Caki2 (cell line): ENCODE data around the gene NEMP2. TPM values are rescaled to one million over a fixed set of nuclear protein-coding genes. Genes with fewer than 3 reads are reported as not detected.
A peak's percentile ranks its signal among the peaks of the same experiment; 100 is the strongest.
"Not testable (repeated sequence)": the region's sequence is repeated elsewhere in the genome, so short reads cannot be mapped to it uniquely, and the experiment has no call there.

Experiments used
- DNase-seq: peaks from one replicate; pipeline ENCODE4 v3.0.0-alpha.2; 2015; ENCODE audit warnings: low read depth
- in situ Hi-C: cut with HindIII; loops from 2 replicates; pipeline ENCODE4 v1.10.0; 2016; ENCODE audit warnings: low sequenced_read_pairs, low pct_unique_long_range_greater_than_20kb, mixed read lengths
- total RNA-seq: library from RNA; depleted of rRNA; stranded (reverse); fragments of >200 nt; shearing (Covaris generic); gene quantifications from 2 replicates; pipeline ENCODE4 v1.2.3, GENCODE V29; 2014; ENCODE audit warnings: low replicate concordance

The NEMP2 gene
- total RNA-seq, 1 experiment from 2014 or later: 10.5 TPM

- in situ Hi-C loops: no loop called here
- no peak for DNase-seq
Measured at GRCh38 chr2:190504912-190505311, 29.6 kb downstream of the NEMP2 start.

DNA sequence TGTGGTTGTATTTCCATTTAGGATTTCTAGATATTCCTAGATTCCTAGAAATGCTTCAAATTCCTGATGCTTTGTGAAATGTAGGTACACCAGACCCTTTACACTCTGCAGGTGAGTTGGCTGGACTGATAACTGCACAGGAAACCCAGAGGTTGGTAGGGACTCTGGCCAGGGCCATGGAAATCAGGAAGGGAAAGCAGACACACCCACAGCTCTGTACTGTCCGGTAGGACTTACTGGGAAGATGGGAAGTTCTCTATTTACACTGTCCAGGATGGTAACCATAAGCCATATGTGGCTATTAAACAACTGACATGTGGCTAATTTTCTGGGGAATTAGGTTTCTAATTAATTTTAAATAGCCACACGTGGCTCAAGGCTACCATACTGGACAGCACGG lies 31.4 kb downstream of the NEMP2 start:
- in situ Hi-C loops: no loop called here
- DNase-seq: no peak

DNA sequence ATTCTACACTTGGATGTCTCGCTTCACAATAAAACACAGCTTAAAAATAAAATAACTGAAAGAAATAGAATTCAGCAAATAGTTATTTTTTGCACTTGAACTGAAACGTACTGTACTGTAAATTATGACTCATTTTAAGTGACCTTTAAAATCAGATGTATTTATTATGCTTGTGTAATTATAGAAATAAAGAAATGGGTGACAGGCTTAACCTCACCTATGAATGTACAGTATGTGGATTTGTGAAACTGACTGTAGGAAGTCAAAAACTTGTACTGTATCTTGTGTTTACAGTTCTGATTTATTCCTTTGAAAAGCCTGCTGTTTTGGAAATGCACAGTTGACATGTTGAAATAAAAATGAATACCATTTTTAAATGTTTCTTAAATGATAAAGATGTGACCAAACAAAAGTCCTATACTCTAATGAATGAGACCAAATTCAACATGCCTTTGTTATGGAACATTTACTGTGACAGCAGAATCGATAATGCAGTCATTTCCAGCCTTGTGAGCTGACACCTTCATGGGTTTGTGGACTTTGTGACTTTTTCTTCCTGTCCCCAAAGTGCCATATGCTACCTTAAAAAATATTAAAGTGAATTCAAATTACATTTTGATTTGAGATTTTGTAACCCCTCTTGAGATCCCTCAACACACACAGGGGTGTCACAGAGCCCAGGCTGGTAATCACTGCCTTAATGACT lies 32.7 kb downstream of the NEMP2 start:
- in situ Hi-C loops: no loop called here
- DNase-seq: no peak

- DNase-seq: no peak
- in situ Hi-C loops: no loop called here
Measured at GRCh38 chr2:190501231-190501630, 33.3 kb downstream of the NEMP2 start.

- DNase-seq: no peak
- in situ Hi-C loops: no loop called here
Measured at GRCh38 chr2:190500054-190500502, 34.4 kb downstream of the NEMP2 start.

DNA sequence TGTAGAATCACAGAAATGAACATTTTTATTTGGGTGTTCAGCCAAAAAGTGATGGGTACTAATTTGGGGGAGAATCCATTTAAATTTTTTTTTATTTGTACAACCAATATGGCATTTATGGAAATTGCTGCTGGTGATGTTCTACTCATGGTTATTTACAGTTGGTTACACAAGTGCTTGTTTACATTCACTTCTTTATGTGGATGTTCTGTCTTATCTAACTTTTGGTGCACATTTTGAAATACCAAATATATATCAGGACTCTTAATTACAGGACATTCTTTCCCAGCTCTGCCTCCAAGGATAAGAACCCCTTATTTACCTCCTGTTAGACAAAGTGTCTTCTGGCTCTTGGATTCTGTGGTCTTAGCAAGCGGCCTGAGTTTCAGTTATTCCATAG lies 35.2 kb downstream of the NEMP2 start:
- DNase-seq: no peak
- in situ Hi-C loops: no loop called here

DNA sequence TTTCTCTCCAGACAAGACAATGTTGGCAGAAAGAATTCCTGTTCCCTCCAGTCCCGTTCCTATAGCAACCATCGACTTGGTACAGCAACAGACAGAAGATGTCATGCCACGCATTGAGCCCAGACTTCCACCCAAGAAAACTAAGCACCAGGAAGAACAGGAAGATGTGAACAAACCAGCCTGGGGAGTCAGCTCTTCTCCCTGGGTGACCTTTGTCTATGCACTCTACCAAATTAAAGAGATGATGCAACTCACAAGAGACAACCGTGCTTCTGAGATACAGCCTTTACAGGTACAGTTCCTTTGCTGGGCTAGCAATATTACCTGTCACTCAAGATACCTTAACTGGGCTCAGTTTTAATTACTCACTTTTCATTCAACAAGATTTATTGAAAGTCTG lies 37.1 kb downstream of the NEMP2 start:
- in situ Hi-C loops: no loop called here
- DNase-seq: peak; percentile 18

DNA sequence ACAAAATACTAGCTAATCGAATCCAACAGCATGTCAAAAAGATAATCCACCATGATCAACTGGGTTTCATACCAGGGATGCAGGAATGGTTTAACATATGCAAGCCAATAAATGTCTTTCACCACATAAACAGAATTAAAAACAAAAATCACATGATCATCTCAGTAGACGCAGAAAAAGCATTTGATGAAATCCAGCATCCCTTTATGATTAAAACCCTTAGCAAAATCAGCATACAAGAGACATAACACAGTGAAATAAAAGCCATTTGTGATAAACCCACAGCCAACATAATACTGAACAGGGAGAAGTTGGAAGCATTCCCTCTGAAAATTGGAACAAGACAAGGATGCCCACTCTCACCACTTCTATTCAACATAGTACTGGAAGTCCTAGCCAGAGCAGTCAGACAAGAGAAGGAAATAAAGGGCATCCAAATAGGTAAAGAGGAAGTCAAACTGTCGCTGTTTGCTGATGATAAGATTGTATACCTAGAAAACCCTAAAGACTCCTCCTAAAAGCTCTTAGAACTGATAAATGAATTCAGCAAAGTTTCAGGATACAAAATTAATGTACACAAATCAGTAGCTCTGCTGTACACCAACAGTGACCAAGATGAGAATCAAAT lies 39.8 kb downstream of the NEMP2 start:
- in situ Hi-C loops, DNase-seq: not testable (repeated sequence)

- DNase-seq: no peak
- in situ Hi-C loops: no loop called here
Measured at GRCh38 chr2:190493095-190493494, 41.4 kb downstream of the NEMP2 start.

DNA sequence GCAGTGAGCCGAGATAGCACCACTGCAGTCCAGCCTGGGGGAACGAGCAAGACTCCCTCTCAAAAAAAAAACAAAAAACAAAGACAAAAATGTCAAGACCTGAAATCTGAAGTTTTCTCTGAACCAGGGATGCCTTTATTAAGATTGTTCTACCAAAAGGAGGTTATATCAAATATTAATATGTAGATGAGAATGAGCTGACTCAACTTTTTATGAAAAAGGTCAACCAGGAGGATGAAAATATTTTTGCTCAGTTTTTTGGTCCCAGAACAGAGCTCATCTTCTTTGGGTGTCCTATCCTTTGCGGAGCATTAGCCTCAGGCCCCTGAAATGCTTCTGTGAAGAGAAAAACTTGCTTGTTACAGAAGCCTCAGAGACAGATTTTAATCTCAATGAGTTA lies 44.0 kb downstream of the NEMP2 start:
- in situ Hi-C loops: no loop called here
- DNase-seq: no peak

DNA sequence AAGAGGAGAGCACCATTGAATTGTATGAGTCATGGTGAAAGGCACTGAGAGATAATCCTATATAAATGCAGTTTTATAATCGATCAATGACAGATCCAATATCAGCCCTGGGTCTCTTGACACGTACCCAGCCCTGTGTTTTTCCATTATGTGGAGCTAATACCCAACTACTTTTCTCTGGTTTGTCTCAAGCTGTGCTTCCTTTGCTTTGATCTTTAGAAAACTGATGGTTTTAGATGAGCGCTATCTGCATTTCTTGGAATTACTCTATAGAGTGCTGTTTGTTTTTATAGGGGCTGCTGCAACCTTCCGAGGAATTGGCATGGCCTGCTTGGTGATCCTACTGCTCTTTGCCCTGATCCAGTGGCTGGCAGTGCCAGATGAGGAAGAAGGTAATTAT lies 45.0 kb downstream of the NEMP2 start:
- DNase-seq: no peak
- in situ Hi-C loops: no loop called here

DNA sequence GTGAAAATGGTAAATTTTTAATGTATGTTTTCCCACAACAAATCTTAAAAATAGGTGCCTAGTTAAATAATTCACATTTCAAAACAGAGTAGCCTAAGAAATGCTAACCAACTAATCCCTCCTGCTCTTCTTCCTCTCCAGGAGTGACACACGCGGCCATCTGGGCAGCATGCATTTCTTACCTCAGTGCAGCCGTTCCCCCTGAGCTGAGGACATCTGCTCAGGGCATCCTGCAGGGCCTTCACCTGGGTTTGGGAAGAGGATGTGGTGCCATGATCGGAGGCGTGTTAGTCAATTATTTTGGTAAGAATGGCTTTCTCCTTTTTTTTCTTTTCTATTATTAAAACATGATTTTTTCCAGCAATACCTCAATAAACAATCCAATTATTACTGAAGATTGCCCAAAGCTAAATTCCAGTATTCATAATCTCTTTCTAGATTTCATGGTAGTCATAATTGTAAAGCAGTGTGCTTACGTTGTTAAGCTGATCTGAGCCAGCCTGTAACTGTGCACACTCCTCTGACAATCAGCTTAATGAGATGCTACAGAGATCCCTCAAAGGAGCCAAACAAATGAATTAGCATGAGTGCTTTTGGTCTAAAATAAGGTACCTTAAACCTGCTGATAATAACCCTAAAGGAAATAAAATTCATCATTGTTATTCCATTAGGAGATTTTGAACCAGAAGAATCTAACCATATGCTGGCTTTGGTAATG lies 45.8 kb downstream of the NEMP2 start:
- in situ Hi-C loops: no loop called here
- DNase-seq: no peak

DNA sequence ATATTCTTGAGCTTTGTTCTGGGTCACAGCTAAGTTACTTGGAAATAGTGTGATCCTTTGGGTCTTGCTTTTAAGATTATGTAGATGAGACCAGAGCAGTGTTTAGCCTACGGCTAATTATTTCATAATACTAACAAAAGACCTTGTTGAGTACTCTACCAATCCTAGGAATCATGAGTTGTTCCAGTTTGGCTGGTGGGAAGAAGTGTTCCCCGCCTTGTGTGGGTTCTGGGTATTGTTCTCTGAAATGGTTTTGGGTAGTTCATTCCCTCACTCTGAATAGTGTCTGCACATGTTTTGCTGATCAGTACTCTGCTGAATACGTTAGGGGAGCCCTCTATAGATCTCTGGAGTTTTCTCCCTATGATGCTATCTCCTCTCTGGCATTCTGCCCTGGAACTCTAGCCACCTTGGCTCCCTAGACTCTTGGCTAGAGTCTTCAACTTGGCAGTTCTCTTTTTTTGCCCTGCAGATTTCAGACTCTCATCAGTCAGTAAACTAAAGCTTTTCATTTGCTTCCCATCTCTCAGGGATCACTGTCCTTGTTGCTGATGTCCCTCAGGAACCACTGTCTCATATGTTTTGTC lies 48.4 kb downstream of the NEMP2 start:
- in situ Hi-C loops: no loop called here
- no peak for DNase-seq

DNA sequence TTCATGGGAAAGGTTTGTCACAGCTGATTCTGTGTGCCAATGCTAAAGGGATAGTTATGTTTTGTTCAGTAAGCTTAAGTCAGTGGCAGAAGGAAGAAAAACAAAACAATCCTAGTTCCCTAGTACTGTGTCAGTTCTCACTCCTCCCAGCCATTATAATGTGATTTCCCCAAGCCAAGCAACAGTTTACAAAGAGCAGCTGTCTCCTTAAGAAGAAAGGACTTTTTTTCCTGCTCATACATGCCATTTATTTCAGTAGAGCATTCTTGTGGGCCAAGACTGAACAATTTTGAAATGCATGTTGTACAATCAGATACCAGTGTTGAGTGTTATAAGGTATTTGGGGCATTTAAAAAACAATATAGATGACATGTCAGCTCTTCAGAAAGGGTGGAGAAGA lies 52.1 kb downstream of the NEMP2 start:
- in situ Hi-C loops: no loop called here
- no peak for DNase-seq

DNA sequence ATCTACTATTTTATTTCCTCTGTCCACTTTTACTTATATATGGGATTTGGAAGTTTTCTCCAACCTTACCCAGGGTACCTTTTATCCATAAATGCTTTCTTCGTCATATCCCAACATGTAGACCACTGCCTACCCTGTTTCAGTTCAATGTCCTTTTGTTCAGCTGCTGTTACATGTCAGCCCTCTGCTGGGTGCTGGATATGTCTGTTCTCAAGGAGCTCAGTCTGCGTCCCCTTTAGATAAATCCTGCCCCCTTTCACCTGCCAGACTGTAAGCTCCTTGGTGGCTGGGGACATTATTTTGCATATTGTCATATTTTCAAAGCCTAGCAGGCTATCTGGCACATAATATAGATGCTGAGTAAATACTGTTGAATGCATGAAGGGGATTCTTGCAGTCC lies 53.2 kb downstream of the NEMP2 start:
- in situ Hi-C loops: no loop called here
- no peak for DNase-seq

DNA sequence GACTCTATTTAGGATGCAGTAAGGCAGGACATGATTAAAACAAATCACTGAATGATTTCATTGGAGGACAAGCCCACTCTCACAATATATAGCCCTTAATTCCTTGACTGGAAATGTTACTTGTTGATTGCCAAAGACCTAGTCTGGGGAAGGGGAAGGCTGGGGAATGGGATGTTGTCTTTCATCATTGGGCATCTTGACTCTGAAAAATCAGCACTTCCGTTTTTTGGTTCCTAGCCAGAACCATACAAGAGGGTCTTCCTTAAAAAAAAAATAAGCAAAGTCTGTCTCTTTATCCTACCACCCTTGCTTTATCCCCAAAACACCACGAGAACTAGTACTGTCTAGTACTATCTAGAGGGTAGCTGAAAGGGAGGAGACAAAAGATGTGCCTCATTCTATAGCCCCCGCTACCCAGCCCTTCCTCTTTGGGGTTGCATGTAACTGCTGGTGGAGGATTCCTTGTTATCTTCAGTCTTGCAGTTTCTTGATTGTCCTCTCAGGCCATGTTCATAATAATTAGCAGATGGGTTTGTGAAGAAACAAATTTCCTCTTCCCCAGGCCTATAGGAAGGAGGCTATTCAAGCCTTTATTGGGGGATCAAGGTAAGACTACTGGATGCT lies 55.8 kb downstream of the NEMP2 start:
- in situ Hi-C loops: no loop called here
- no peak for DNase-seq

DNA sequence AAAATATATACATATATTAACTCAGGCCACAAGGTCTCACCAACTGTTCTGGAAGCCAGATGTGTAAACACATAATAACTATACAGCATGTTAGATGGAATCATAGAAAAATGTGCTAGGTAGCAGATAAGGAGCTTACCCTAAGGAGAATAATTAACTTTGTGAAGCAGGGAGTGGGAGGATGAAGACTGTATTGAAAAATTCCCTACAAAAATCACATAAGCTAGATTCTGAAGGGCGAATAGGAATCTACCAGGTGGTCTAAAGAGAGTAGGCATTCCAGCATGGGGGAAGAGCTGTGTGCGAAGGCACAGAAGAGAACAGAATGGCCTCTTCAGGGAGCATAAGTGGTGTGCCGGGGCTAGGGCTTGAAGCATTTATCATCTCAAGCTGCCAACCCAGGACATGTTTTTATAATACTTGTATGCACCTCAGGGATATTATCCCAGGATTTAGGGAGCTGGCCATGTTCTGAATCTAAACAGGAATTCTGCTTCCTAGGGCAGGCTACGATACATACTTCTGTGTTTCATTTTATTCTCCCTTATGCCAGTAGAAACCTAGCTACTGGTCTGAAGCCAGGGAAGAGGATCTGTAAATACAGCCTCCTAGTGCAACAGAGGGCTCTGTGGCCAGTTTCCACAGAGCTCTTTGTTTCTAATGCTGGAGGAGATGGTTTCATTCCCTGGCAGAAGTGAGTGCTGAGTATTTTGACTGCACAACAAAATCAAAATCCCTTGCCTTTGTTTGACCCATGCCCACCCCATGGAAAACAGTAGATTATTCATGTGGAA lies 56.7 kb downstream of the NEMP2 start:
- no peak for DNase-seq
- in situ Hi-C loops: no loop called here

DNA sequence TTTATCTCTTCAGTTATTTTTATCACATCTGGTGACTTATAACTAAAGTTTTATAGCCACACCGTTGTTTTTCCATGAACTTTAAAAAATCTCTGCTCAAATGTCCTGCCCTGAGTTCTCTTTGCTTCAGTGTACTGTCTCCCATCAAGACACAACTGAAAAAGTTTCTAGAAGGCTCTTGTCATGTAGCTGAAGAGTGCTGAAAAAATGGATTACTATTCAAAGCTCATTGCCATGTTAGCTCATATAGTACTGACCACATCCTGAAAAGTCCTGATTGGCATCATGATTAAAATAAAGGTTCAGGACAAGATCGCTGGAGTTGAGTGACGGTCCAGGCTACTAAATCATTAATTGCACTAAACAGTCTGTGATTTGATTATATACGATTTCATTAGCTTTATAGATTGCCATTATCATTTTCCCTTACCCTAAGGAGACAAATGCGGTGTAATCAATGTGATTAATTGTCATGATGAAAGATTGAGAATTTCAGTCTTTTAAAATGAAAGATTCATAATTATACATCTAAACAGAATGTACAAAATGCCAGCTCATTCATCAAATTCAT lies 64.2 kb downstream of the NEMP2 start:
- DNase-seq: no peak
- in situ Hi-C loops: no loop called here
